ENCODE data around the gene CRADD.
"Not testable (repeated sequence)": the region's sequence is repeated elsewhere in the genome, so short reads cannot be mapped to it uniquely, and the experiment has no call there.

The CRADD gene

GRCh38 chr12:93677195-93678064, at the start of gene CRADD:
TSS of gene CRADD (plus strand) at chr12:93677375.
- peak; percentile 99 for DNase-seq (ENCODE audit: low read depth)
- H3K4me3 ChIP-seq (ENCODE audit: low read length) = peak within 1 kb of the TSS; percentile 71
- TF ChIP-seq CTCF (conservative IDR thresholded peaks at IDR 0.05; ENCODE audit: low read length) = no peak

- no peak overlapping the region for H3K4me3 ChIP-seq (ENCODE audit: low read length)
- TF ChIP-seq CTCF (conservative IDR thresholded peaks at IDR 0.05; ENCODE audit: low read length) = no peak
- DNase-seq (ENCODE audit: low read depth) = no peak
Observed at GRCh38 chr12:93632383-93632782, 44.8 kb upstream of the CRADD start.

- no peak for TF ChIP-seq CTCF (conservative IDR thresholded peaks at IDR 0.05; ENCODE audit: low read length)
Observed at GRCh38 chr12:93634416-93634815, 42.8 kb upstream of the CRADD start.

GRCh38 chr12:93636708-93637107, 40.5 kb upstream of the CRADD start:
- no peak for DNase-seq (ENCODE audit: low read depth)
- no peak overlapping the region for H3K4me3 ChIP-seq (ENCODE audit: low read length)
- TF ChIP-seq CTCF (conservative IDR thresholded peaks at IDR 0.05; ENCODE audit: low read length) = no peak

More at GRCh38 chr12:93634416-93634815, 42.8 kb upstream of the CRADD start:
- peak; percentile 24 for DNase-seq (ENCODE audit: low read depth)
- H3K4me3 ChIP-seq (ENCODE audit: low read length) = no peak overlapping the region

- peak; percentile 61 for DNase-seq (ENCODE audit: low read depth)
- TF ChIP-seq CTCF (conservative IDR thresholded peaks at IDR 0.05; ENCODE audit: low read length) = no peak
- H3K4me3 ChIP-seq (ENCODE audit: low read length) = no peak overlapping the region
Observed at GRCh38 chr12:93638095-93638494, 39.1 kb upstream of the CRADD start.

- H3K4me3 ChIP-seq (ENCODE audit: low read length) = no peak overlapping the region
- DNase-seq (ENCODE audit: low read depth) = no peak
- no peak for TF ChIP-seq CTCF (conservative IDR thresholded peaks at IDR 0.05; ENCODE audit: low read length)
Observed at GRCh38 chr12:93638954-93639353, 38.2 kb upstream of the CRADD start.

GRCh38 chr12:93639406-93639805, 37.8 kb upstream of the CRADD start:
- DNase-seq (ENCODE audit: low read depth) = no peak
- no peak for TF ChIP-seq CTCF (conservative IDR thresholded peaks at IDR 0.05; ENCODE audit: low read length)
- H3K4me3 ChIP-seq (ENCODE audit: low read length) = no peak overlapping the region

GRCh38 chr12:93641380-93641779, 35.8 kb upstream of the CRADD start:
- not testable (repeated sequence) for DNase-seq (ENCODE audit: low read depth); H3K4me3 ChIP-seq (ENCODE audit: low read length)
